OCI-LY3 (cell line): Measurements from ENCODE around the gene MGAT4B.

Experiments used
- CTCF ChIP-seq: fragments of 200-600, 300-600 bp; sonication (generic); IDR thresholded peaks from 2 replicates; pipeline ENCODE4 v1.5.1; 2014; ENCODE audit warnings: antibody characterized with exemption, low read length, low read depth
- EZH2phosphoT487 ChIP-seq: fragments of 200-600 bp; shearing (Covaris generic); IDR thresholded peaks from 2 replicates; pipeline ENCODE4 v1.6.1; 2018; ENCODE audit warnings: antibody characterized with exemption, mixed run types, low read depth

GRCh38 chr5:179772351-179772750 is 34.3 kb downstream of the MGAT4B start:
- TF ChIP-seq CTCF (no peak), EZH2phosphoT487 (no peak)
